ENCODE results near the gene MAVS.

MAVS gene

GRCh38 chr20:3846740-3847428 lies at the start of gene MAVS:
Gene MAVS (plus strand): TSS chr20:3846834. CDS start chr20:3854625, 7,791 bp downstream.
- in situ Hi-C loops (cut with HindIII; ENCODE audit: low sequenced_read_pairs) = no loop called here

DNA sequence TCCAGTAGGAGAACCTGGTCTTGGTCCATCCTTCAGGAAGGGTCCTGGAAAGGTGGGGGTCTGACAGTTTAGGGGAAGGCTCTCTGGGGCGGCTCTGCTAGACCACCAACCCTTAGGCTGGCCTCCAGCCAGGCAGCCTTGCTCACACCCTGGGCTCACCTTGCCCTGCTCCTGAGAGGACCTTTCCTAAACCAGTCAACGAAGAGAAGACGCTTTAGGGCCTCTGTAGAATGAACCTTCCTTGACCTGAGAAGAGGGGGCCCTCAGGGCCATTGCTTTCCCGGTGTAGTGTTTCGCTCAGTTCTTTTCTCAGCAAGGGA lies 49.4 kb upstream of the MAVS start:
- in situ Hi-C loops (cut with HindIII; ENCODE audit: low sequenced_read_pairs) = no loop called here

GRCh38 chr20:3797592-3798372 lies 48.9 kb upstream of the MAVS start:
- in situ Hi-C loops (cut with HindIII; ENCODE audit: low sequenced_read_pairs) = no loop called here

- in situ Hi-C loops (cut with HindIII; ENCODE audit: low sequenced_read_pairs) = no loop called here
Observed at GRCh38 chr20:3798373-3798768, 48.3 kb upstream of the MAVS start.

DNA sequence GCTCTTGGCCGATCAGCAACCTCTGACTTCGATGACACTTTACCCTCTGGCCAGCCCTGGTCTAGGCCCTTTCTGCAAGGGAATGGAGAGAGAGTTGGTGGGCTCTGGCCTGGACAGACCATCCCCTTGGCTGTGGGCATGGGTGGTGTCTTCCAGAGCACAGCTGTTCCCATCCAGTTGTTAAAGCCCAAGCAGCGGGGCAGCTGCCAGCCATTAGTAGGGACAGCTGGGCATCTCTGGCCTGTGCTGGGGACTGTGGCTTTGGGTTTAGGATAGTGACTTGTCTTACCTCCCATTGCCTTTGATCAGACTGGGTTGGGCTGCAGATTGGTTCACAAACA lies 47.8 kb upstream of the MAVS start:
- in situ Hi-C loops (cut with HindIII; ENCODE audit: low sequenced_read_pairs) = no loop called here

GRCh38 chr20:3800256-3800877 lies 46.3 kb upstream of the MAVS start:
- in situ Hi-C loops (cut with HindIII; ENCODE audit: low sequenced_read_pairs) = no loop called here

GRCh38 chr20:3800878-3801260 lies 45.8 kb upstream of the MAVS start:
- in situ Hi-C loops (cut with HindIII; ENCODE audit: low sequenced_read_pairs) = no loop called here

- in situ Hi-C loops (cut with HindIII; ENCODE audit: low sequenced_read_pairs) = no loop called here
Observed at GRCh38 chr20:3801299-3801698, 45.3 kb upstream of the MAVS start.

DNA sequence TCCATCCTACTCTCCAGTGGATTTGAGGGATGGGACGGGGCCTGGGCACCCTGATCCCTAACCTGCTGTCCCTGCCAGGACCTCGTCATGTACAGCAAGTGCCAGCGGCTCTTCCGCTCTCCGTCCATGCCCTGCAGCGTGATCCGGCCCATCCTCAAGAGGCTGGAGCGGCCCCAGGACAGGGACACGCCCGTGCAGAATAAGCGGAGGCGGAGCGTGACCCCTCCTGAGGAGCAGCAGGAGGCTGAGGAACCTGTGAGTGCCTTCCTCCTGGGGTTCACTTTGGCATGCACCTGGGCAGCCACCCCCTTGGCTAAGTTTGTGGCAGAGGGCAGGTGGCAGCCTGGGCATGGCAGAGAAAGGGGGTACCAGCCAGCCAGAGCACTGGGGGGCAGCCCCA lies 44.8 kb upstream of the MAVS start:
- in situ Hi-C loops (cut with HindIII; ENCODE audit: low sequenced_read_pairs) = no loop called here

GRCh38 chr20:3802524-3803239 lies 44.0 kb upstream of the MAVS start:
- in situ Hi-C loops (cut with HindIII; ENCODE audit: low sequenced_read_pairs) = no loop called here

GRCh38 chr20:3803289-3803688 lies 43.3 kb upstream of the MAVS start:
- in situ Hi-C loops (cut with HindIII; ENCODE audit: low sequenced_read_pairs) = no loop called here

DNA sequence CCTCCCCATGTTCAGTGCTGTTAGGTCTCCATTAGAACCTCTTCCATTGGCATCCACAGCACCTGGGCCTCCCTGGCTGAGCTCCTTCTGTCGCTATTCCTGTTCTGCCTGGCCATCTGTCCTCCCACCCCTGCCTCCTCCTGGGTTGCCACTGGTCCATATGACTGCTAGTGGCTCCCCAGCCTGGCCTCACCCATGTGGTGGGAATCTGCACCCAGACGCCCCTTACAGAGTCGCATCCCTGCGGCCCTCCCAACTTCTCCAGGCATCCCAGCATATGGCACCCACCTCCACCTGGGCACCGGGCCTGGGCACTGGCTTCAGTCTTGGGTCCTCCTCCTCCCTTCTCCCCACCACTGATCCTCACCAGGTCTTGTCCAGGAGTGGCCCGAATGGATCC lies 42.8 kb upstream of the MAVS start:
- in situ Hi-C loops (cut with HindIII; ENCODE audit: low sequenced_read_pairs) = no loop called here

DNA sequence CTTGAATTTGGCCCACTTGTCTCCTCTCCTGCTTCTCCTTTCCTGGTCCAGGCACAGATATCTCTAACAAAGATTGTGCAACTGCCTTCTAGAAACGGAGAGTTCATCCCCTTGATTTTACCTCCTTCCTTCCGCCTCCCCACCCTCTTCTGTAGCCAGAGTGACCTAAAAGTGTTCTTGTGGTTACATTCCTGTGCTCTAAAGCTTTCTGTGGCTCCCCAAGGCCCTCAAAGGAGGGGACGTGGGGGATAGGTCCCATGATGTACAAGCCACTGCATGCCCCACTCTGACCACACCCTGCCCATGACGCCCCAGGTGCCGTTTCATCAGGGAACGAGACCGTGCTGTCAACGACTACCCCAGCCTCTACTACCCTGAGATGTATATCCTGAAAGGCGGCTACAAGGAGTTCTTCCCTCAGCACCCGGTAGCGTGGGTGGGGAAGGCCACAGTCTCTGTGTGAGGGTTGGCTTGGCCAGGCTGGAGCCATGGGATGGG lies 42.3 kb upstream of the MAVS start:
- in situ Hi-C loops (cut with HindIII; ENCODE audit: low sequenced_read_pairs) = no loop called here

DNA sequence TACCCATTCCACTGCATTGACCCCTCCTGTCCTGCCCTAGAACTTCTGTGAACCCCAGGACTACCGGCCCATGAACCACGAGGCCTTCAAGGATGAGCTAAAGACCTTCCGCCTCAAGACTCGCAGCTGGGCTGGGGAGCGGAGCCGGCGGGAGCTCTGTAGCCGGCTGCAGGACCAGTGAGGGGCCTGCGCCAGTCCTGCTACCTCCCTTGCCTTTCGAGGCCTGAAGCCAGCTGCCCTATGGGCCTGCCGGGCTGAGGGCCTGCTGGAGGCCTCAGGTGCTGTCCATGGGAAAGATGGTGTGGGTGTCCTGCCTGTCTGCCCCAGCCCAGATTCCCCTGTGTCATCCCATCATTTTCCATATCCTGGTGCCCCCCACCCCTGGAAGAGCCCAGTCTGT lies 41.9 kb upstream of the MAVS start:
- in situ Hi-C loops (cut with HindIII; ENCODE audit: low sequenced_read_pairs) = no loop called here

- in situ Hi-C loops (cut with HindIII; ENCODE audit: low sequenced_read_pairs) = no loop called here
Observed at GRCh38 chr20:3808544-3808943, 38.1 kb upstream of the MAVS start.

GRCh38 chr20:3811467-3812258 lies 35.0 kb upstream of the MAVS start:
- in situ Hi-C loops (cut with HindIII; ENCODE audit: low sequenced_read_pairs) = no loop called here

GRCh38 chr20:3812259-3812681 lies 34.4 kb upstream of the MAVS start:
- in situ Hi-C loops (cut with HindIII; ENCODE audit: low sequenced_read_pairs) = no loop called here

DNA sequence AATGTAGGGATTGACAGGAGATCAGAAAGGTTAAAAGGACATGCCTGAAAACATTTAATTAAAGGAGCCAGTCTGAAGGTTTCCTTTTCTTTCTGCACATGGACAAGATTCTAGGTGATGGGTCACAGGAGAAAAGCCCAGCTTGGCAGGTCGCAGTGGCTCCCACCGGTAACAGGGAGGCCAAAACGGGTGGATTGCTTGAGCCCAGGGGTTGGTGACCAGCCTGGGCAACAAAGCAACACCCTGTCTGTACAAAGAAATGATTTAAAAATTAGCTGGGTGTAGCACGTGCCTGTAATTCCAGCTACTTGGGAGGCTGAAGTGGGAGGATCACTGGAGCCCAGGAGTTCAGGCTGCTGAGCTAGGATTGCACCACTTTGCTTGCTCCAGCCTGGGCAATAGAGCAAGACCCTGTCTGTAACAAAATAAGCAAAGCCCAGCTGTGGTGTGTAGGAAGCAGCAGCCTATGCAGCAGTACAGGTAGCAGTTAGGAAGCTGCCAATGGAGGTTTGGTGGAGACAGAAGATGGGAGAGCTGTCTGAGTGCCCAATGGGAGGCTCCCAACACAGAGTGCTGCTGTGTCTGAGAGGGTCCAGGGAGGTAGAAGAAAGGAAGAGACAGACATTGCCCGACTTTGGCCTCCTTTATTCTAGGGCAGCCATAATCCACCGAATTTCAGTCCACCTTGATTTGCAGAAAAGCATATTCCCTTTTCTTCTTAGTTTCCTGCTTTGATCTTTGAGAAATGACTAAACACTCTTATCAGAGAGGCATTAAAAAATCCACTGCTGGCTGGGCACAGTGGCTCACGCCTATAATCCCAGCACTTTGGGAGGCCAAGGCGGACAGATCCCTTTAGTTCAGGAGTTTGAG lies 33.4 kb upstream of the MAVS start:
- in situ Hi-C loops (cut with HindIII; ENCODE audit: low sequenced_read_pairs) = no loop called here

GRCh38 chr20:3813848-3814581 lies 32.6 kb upstream of the MAVS start:
- in situ Hi-C loops (cut with HindIII; ENCODE audit: low sequenced_read_pairs) = no loop called here
